ENCODE data around the gene CLEC2L.

The CLEC2L gene

DNA sequence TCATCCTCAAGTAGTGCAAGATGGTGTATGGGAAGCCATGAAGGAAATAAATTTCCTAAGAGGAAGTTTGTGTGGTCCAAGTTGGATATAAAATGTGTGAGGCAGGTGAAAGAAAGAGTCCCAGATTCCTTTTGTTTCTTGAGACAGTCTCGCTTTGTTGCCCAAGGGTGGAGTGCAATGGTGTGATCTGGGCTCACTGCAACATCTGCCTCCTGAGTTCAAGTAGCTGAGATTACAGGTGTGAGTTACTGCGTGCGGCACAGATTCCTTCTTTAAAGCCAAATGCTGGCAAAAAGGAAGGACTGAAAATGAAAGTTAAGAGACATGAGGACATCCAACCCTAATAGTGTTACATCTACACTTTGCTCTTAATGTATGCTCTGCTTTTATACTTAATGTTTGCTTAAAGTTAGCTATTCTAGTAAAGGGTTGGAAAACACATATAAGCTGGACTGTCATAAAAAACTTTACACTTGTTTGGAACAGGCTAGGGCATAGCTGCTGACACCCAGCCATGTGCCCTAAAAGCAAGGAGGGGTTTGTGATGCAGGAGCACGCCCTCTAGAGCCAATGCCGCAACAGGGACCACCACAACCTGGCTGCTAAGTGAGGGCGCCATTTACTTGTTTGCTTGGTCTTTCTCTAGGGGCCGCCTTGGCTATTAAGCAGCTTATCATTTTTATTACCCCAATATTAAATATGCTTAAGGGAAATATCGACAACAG lies 34.5 kb downstream of the CLEC2L start:
- DNase-seq (ENCODE audit: low spot score): no peak

DNA sequence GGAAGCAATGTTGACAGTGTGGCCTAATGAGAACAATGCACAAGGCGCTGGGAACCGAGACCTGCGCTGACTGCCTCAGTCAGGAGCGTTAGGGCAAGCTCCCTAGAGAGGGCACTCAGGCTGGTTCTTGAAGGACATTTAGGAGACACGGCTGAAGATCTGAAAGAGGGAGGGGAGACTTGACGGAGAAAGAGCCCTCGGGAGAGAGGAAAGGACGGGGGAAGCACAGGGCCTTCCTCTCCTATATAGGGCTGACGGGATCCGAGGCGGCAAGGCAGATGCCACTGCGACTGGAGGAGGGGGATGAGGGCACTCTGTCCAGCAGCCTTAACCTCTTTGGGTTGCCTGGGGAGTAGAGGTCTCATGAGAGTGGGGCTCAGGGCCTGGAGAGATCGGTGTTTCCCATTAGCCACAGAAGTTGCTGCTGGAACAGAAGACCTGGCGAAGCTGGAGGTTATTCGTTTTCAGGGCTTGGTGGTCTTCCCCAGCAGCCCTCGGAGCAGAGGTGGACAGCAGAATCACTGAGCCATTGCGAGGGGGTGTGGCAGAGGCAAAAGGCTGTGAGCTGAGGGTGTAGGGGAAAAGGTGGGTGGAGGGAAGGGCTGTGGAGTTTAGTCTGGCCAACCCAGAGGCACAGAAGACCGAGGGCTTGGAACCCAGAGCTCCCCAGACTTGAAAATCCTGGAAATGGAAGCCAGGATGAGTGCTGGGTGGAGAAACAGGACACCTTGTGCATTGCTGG lies 36.0 kb downstream of the CLEC2L start:
- DNase-seq (ENCODE audit: low spot score): peak; percentile 9

DNA sequence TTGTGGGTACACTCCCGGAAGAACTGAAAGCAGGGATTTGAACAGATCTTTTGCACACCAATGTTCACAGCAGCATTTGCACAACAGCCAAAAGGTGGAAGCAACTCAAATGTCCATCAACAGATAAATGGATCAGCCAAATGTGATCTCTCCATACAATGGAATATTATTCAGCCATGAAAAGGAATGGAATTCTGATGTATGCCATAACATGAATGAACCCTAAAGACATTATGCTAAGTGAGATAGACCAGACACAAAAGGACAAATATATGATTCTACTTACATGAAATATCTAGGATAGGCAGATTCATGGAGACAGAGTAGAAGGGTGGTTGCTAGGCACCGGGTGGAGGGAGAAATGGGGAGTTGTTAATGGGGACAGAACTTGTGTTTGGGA lies 36.7 kb downstream of the CLEC2L start:
- DNase-seq (ENCODE audit: low spot score): no peak

DNA sequence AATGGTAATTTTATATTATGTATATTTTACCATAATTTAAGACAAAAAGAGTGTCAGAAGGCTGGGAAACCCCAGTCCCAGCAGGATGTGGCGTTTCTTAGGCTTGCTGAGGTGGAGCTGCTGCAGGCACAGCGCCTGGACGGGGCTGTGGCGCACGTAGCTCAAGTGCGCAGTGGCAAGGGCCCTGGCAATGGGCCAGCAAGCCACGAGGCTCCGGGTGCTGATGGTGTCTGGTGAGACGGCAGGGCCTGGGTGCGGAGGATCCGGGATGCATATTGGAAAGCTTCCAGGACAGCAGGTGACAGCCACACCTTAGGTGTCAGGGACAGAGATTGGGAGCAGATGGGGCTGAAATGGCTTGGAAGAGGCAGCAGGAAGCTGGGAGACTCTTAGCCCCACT lies 37.2 kb downstream of the CLEC2L start:
- no peak for DNase-seq (ENCODE audit: low spot score)

DNA sequence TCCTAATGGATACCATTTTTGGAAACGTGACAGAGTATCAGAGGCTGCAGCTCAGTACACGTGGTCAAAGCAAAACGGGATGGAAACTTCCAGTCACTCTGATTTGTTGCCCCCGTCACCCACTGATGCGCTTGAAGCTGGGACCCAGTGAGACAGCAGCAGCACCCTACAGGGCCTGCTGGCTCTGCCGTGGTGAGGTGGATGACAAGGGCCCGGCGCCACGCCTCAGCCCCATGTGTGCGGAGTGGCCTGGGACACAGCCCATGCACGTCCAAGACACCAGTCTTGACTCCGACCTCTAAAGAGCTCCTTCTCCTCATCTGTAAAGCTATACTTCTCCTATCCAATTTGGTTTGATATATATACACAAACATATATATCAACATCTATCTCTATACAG lies 39.0 kb downstream of the CLEC2L start:
- no peak for DNase-seq (ENCODE audit: low spot score)

DNA sequence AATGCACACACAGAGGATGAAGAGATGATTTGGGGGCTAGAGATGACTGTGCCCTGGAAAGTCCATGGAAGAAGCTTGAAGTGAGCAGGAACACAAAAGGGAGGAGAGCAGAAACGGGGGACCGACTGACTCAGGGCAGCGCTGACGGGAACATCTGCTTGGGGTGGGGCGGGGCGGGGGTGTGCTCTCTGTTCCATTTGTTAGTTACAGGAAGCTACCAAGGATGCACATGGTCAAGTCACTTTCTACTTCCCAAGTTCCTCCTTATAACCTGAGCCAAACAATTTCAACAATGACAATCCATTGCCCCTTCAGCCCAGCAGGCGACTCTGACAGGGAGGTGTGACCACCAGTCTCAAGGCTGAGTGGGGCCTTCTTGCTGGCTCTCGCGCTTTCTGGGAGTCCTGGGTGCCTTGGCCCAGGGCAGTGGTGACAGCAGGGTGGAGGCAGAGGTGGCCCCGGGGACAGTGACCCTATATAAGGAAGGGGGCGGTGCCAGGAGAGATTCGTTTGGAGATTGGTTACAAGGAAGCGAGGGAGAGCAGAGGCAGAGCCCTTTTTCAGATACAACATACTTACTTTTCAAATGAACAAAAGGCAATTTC lies 39.6 kb downstream of the CLEC2L start:
- DNase-seq (ENCODE audit: low spot score): no peak

DNA sequence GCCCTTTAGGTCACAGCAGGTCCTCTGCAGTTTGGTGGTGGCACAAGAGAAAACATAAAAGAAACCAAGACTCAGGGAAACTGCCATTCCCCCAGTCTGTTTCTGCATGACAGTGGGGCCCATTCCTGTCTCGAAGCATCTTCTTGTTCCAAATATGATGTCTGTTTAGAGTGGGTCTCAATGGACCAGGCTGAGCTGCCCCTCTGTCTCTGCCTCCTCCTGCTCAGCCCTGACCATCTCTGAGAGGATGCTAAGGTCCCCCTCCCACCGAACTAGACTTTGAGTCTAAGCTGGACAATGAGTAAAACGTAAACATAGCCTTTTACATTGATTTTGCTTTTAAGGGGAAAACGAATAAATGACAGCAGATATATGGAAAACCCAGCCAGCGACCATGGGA lies 40.4 kb downstream of the CLEC2L start:
- DNase-seq (ENCODE audit: low spot score): no peak

DNA sequence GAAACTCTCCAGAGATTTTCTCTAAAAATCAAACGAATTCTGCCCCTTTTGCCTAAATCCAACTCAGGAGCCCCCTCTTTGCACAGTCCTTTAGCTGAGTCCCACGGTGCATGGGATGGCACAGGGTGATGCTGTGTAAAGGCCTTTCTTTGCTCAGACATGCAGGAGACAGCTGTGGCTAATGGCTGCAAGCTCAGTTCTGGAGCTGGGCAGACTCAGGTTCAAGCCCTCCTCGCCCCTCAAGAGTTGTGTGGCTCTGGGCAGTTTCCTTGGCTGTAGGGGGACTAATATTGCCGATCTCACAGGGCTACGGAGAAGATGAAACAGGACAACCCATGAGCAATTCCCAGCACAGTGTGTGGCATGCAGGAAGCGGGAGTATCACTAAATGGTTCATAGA lies 42.6 kb downstream of the CLEC2L start:
- no peak for DNase-seq (ENCODE audit: low spot score)

DNA sequence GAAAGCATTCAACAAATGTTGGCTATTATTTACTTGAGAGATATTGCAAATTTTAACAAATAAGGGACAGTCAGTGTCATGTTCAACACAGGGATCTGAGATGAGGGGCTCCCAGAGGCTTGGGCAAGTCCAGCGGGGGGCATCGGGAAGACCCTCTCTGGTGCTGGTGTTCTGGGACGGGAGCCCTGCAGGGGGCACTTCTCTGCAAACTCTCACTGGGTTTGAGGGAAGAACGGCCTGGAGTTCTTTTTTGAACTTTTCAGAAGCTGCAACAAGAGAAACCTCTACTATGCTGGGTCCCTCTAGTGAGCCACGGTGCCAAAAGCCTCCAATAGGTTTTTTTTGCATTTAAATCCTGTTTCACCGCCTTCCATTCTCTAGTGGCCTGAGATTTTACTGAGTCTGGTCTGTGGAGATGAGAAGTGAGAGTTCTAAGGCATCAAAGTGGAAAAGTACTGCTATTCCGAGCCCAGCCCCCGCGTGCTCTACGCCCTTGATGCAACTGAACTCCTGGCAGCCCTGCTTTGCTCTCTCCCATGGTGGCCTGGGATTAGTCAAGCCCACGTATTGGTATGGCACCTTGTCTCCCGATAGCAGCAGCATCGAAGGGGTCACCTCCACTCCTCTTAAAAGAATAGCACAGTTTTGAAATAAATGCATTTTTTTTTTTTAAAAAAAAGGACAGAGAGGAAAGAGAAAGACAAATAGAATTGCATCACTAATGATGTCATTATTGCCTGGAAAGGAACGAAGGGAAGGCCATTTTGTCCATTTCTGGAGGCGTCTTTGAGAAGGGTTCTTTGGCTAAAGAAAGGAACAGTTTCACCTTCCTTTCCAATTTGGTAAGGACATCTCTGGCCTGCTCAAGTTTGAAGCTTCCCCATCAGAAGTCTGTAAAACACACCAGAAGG lies 43.5 kb downstream of the CLEC2L start:
- DNase-seq (ENCODE audit: low spot score): no peak

DNA sequence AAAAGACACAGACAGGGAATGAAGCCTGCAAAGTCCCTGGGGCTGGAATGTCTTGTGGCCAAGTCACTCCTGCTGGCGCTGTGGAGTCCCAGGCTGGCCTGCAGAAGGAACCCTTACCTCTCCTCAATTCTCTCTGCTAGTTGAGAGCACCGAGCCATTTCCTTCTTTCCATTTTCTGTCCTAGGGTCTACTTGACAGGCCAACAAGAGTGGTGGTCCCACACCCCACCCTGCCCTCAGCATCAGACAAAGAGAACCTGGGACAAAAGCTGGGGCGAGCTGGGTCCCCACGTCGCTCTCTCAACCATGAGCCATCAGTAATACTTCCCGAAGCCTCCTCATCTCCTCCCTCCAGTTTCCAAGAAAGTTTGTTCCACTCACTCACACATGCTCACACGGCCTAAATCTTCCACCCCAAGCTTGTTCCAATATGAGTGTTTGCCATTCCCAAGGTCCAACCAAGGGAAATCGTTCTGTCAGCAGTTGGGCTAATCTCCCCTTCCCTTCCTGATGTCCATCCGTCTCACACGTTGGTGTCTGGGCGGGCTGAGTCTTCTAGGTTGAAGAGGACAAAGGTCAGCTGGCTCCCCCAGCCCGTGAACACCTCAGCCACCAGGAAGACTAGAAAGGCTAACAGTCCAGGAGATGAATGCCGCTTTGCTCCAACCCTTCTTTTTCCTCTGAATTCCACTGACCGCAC lies 44.3 kb downstream of the CLEC2L start:
- DNase-seq (ENCODE audit: low spot score): no peak

DNA sequence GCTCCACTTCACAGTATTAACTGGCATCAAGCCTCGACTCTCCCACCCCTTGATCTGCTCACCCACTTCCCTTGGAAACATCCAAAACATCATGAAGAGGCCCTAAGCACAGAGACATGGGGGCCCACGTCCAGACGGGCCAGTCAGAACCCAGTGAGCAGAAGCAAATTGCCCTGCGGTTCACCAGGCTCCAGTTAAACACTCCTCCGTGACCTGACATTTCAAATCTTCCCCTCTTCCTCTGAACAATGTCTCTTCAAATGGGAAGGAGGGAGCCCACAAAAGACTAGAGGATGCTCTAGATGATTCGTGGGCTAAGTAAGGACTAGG lies 44.8 kb downstream of the CLEC2L start:
- DNase-seq (ENCODE audit: low spot score): no peak

DNA sequence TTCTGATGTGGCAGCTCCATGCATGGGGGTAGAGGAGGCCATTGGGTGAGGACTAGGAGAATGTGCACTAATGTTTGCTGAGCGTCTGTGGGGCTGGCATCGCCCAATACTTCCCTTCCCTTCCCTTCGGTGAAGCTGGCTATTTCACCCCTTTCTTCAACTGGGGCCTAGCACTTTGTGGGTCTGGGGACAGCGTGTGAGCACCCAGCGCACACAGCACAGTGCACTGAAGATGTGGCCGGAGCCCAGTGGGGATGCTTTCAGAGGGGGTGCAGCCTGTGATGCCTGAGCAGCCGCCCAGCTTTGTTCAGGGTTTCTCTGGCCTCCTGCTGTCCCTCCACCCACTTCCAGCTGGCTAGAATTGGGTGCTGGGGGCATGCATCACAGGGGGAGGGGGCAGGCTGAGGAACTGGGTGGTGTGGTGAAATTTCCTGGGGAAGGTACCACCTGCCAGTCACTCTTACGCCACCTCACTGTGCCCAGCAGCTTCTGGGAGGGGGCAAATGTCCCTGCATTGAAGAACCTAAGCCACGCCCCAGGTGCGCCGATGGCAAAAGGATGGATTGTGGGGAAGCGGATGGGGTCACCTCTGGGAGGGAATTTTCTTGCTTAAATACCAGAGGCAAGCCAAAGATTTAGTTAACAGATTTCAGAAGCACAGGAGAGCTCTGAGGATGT lies 45.5 kb downstream of the CLEC2L start:
- no peak for DNase-seq (ENCODE audit: low spot score)

DNA sequence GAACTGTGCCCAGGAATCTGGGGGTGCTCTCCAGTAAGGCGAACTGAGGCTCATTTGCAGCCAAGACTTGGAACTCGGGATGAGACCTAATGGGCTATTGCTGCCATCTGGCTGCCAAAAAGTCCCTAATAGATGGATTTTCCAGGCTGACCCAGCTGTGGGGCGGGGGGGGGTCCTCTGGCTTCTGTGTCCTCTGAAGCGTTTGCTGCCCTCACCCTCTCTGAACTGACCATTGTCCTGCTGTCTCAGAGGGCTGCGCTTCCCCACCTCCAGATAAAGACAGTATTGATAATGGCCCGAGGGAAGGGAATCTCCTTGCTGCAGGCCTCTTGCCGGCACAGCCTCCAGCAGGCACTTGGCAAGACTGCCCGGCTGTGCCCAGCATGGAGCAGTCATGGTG lies 46.6 kb downstream of the CLEC2L start:
- DNase-seq (ENCODE audit: low spot score): peak; percentile 92

DNA sequence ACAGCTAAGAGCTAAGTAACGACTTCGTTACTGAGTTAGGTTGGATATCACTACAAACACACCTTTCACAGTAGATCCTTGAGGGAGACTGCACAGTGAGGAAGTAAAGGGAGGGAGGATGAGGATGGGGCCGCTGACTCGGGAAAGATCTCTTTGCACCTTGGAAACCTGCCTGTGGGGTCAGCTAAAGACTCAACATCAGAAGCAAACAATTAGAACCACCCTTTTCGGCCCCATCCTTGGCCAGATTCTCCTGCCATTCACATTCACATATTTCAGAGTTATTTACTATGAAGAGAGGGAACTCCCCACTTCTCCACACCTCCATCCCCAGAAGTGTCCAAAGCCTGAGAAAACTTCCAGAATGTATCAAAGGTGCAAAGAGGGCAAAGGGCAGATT lies 47.1 kb downstream of the CLEC2L start:
- no peak for DNase-seq (ENCODE audit: low spot score)

DNA sequence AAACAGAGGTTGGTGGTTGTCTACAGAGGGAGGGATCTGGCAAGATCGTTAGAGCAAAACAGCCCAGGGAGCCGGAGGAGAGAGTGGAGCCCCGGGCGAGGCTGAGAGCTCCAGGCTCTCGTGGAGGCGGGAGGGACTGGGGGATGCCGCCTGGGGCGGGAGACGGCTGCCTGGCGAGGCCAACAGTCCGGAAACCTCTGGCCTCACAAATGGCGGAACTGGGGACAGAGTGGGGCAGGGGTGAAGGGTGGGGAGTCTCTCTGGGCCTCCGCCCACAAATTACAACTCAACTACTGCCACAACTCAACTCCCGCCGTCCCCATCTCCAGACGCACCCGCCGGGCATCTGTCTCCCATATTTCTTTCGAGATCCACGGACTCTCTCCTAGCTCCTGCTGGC lies 47.7 kb downstream of the CLEC2L start:
- DNase-seq (ENCODE audit: low spot score): no peak

DNA sequence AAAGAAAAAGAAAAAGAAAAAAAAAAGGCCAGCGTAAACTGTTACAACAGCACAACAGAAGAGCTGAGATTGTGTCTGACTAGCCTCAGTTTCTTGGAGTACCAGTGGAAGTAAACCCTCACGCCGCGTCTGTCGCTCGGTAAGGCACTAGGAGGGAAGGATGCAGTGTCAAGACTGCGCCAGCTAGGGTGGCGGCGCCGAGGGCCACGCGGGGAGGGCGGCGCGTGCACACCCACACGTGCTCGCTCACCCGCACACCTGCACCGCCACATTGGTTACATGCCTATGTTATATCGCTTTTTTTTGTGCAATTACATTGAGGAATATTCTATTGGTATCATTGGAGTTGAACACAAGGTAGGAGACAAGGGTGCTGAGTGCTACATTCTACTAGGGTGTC lies 48.2 kb downstream of the CLEC2L start:
- DNase-seq (ENCODE audit: low spot score): no peak

DNA sequence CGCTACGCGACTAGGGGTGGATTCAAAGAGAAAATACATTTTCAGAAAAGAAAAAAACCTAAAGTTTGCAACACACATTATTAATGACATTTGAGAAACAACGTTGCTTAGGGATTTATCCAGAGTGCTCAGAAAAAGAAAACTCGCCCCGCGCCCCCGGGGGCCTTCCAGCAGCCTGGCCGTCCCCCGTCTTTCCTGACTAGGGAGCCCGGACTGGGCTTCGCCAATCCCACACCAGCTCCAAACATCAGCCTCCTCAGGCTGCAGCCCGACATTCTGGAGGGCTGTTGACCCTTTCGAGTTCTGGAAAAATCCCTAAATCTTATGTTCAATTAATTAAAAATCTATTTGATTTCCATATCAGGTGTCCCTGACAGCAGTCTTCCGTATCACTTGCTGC lies 48.6 kb downstream of the CLEC2L start:
- no peak for DNase-seq (ENCODE audit: low spot score)

DNA sequence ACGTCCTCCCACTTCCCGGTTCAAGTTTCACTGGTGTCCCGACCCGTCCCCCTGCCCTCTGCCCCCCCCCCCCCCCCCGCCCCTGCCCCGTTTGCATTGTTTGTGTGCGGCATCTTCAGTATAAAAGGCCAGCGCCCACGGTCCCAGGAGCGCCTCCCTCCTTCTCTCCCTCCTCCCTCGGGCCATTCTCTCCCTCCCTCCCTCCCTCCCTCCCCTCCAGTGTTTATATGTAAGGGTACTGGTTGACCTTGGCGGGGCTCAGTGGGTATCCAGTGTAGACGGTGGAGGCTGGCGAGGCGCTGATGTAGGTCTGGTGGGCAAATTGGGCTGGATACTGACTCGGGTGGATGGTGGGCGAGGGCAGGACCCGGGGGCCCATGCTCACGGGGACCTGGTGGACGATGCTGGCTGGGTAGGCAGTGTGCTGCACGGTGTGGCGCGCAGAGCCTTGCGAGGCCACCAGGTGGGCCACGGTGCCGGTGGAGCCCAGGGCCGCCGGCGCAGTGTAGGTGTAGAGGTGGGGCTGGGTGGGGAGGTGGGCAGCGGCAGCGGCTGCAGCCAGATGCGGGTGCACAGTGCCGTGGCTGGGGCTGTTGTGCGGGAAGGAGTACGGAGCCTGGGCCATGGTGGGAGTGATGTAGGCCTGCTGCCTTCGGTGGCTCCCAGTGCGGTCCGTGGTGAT lies 49.4 kb downstream of the CLEC2L start:
- DNase-seq (ENCODE audit: low spot score): no peak

DNA sequence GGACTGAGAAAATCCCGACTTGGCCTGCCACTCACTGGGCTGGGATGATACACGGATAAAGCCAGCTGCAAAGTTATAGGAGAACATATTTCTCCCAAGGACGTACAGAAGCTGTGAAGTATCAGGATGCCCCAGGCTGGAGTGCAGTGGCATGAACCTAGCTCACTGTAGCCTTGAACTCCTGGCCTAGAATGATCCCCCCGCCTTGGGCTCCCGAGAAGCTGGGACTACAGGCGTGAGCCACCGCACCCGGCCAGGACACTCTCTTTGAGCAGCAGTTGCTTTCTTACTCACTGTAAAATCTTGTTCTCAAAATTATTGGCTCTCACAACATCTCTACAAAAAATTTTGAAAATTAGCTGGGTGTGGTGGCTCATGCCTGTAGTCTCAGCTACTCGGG lies 50.4 kb downstream of the CLEC2L start:
- no peak for DNase-seq (ENCODE audit: low spot score)

DNA sequence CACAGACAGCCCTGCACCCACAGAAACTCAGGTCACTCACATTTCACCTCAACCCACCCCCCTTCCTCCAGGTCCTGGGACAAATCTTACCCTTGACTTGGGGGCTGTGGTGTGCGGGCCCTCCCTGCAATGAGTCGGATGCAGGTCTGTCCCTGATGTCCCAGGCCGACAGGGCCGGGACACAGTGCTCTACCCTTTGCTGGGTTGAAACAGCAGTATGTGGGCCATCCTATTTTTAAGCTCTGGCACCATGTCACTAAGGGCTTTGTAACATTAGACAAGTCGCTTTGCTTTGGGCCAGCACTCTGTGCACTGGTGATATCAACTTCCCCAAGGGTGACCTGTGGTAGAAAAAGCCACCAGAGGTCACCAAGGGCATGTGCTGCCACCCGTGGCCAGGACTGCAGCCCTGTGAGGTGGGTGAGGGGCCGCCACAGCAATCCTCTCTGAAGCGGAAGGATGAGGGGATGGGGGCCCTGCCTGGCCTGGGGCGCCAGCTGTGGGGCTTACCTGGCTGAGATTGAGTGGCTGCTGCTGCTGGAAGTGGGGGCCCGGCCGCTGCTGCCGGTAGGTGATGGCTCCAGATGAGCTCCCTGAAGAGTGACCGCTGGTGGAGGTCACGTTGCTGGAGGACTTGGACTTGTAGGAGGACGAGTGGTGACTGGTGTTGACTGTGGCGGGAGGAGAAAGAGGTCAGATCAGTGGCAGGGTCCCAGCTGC lies 51.3 kb downstream of the CLEC2L start:
- no peak for DNase-seq (ENCODE audit: low spot score)

Data from pons (tissue), 1 donor.